ENCODE measurements around the gene RAB41.
"Not testable (repeated sequence)": the region's sequence is repeated elsewhere in the genome, so short reads cannot be mapped to it uniquely, and the experiment has no call there.

The RAB41 gene

DNA sequence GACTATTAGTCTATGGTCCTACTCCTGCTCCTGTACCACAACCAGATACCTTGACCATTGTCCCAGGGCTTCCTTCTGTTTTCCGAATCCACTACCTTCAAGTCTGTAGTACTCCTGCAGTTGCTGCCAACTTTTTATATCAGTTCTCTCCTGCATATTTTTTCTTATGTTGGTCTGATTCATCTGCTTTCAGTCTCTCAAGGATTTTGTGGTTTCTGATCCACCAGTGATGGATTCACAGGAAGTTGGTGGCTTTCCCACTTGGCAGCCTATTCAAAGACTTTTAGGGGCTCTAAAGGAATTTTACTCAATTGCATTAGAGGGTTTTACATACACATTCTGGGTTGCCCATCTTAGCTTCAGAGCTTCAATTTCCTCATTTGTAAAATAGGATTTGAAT, 31.5 kb downstream of the RAB41 start:
- no peak overlapping the region for H3K4me3 ChIP-seq (ENCODE audit: low read depth, low read length)
- ChIA-PET POLR2A (no interaction called here), CTCF (no interaction called here)
- DNase-seq (ENCODE audit: low read depth, low spot score) = no peak
- TF ChIP-seq, protein P1, sequence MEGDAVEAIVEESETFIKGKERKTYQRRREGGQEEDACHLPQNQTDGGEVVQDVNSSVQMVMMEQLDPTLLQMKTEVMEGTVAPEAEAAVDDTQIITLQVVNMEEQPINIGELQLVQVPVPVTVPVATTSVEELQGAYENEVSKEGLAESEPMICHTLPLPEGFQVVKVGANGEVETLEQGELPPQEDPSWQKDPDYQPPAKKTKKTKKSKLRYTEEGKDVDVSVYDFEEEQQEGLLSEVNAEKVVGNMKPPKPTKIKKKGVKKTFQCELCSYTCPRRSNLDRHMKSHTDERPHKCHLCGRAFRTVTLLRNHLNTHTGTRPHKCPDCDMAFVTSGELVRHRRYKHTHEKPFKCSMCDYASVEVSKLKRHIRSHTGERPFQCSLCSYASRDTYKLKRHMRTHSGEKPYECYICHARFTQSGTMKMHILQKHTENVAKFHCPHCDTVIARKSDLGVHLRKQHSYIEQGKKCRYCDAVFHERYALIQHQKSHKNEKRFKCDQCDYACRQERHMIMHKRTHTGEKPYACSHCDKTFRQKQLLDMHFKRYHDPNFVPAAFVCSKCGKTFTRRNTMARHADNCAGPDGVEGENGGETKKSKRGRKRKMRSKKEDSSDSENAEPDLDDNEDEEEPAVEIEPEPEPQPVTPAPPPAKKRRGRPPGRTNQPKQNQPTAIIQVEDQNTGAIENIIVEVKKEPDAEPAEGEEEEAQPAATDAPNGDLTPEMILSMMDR (IDR thresholded peaks at IDR 0.05; ENCODE audit: insufficient read depth, low read length, missing control alignments) = no peak

- H3K4me3 ChIP-seq (ENCODE audit: low read depth, low read length) = no peak overlapping the region
- TF ChIP-seq, protein P1 (IDR thresholded peaks at IDR 0.05; ENCODE audit: insufficient read depth, low read length, missing control alignments) = no peak
- DNase-seq (ENCODE audit: low read depth, low spot score) = no peak
- ChIA-PET POLR2A (no interaction called here), CTCF (no interaction called here)
Observed at GRCh38 chrX:70322784-70323183, 40.8 kb downstream of the RAB41 start.

- CTCF ChIA-PET; DNase-seq (ENCODE audit: low read depth, low spot score); H3K4me3 ChIP-seq (ENCODE audit: low read depth, low read length); POLR2A ChIA-PET: not testable (repeated sequence)
Observed at GRCh38 chrX:70323628-70324027, 41.7 kb downstream of the RAB41 start.

GRCh38 chrX:70324326-70324725, 42.4 kb downstream of the RAB41 start:
- CTCF ChIA-PET = no interaction called here
- TF ChIP-seq, protein P1 (IDR thresholded peaks at IDR 0.05; ENCODE audit: insufficient read depth, low read length, missing control alignments) = no peak
- POLR2A ChIA-PET = no interaction called here
- DNase-seq (ENCODE audit: low read depth, low spot score) = no peak
- no peak overlapping the region for H3K4me3 ChIP-seq (ENCODE audit: low read depth, low read length)

DNA sequence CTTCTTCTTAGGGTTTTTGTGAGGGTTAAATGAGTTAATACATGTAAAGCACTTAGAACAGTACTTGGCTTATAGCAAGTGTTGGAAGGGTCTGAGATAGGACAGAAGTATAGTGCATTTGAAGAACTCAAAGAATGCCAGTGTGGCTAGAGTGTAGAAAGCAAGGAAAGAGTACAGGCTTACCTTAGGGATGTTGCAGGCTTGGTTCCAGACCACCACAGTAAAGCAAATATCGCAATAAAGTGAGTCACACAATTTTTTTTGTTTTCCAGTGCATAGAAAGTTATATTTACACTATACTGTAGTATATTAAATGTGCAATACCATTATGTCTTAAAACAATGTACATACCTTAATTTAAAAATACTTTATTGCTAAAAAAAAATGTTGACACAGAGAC, 49.2 kb downstream of the RAB41 start:
- ChIA-PET POLR2A (no interaction called here), CTCF (no interaction called here)
- TF ChIP-seq, protein P1 (IDR thresholded peaks at IDR 0.05; ENCODE audit: insufficient read depth, low read length, missing control alignments) = no peak
- no peak for DNase-seq (ENCODE audit: low read depth, low spot score)
- H3K4me3 ChIP-seq (ENCODE audit: low read depth, low read length) = no peak overlapping the region

DNA sequence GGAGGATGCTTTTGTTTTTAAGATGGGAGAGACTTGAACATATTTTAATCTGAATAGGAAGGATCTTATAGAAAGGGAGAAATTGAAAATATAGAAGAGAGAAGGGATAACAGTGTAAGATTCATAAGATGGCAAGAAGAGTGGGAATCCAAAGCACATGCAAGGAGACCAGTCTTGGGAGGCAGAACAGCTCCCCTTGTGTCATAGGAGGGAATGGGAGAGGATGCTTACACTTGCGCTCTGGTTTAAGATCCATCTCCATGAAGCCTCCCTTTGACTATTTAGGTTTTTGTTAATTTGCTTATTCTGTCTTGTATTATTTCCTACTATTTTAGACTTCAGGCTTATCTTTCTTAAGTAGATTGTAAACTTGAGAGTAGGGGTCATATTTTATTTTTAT, 50.6 kb downstream of the RAB41 start:
- ChIA-PET POLR2A (no interaction called here), CTCF (no interaction called here)
- no peak for DNase-seq (ENCODE audit: low read depth, low spot score)
- no peak overlapping the region for H3K4me3 ChIP-seq (ENCODE audit: low read depth, low read length)
- TF ChIP-seq, protein P1 (IDR thresholded peaks at IDR 0.05; ENCODE audit: insufficient read depth, low read length, missing control alignments) = peak; percentile 7

Data from AG04449 (cell line).